OCI-LY7 (cell line): ENCODE measurements around the gene TMEM131L.
"Not testable (repeated sequence)": the region's sequence is repeated elsewhere in the genome, so short reads cannot be mapped to it uniquely, and the experiment has no call there.

ENCODE experiments used
- EZH2phosphoT487 ChIP-seq: fragments of 200-600 bp; sonication (generic); IDR thresholded peaks from 2 replicates; pipeline ENCODE4 v1.6.1; 2018; ENCODE audit warnings: low read depth, borderline replicate concordance, mild to moderate bottlenecking, mixed run types, antibody characterized with exemption, low read length, moderate library complexity, mixed read lengths
- TF ChIP-seq, protein P1 (sequence below): fragments of 200-600 bp; sonication (generic); conservative IDR thresholded peaks from 2 replicates; pipeline ENCODE4 v1.5.1; 2014; ENCODE audit warnings: mild to moderate bottlenecking, antibody characterized with exemption, low read length, moderate library complexity, mixed read lengths

DNA sequence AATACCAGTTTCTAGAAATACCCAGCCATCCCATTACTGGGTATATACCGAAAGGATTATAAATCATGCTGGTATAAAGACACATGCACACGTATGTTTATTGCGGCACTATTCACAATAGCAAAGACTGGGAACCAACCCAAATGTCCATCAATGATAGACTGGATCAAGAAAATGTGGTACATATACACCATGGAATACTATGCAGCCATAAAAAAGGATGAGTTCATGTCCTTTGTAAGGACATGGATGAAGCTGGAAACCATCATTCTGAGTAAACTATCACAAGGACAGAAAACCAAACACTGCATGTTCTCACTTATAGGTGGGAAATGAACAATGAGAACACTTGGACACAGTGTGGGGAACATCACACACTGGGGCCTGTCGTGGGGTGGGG is 4.6 kb upstream of the TMEM131L start:
- TF ChIP-seq, protein P1, sequence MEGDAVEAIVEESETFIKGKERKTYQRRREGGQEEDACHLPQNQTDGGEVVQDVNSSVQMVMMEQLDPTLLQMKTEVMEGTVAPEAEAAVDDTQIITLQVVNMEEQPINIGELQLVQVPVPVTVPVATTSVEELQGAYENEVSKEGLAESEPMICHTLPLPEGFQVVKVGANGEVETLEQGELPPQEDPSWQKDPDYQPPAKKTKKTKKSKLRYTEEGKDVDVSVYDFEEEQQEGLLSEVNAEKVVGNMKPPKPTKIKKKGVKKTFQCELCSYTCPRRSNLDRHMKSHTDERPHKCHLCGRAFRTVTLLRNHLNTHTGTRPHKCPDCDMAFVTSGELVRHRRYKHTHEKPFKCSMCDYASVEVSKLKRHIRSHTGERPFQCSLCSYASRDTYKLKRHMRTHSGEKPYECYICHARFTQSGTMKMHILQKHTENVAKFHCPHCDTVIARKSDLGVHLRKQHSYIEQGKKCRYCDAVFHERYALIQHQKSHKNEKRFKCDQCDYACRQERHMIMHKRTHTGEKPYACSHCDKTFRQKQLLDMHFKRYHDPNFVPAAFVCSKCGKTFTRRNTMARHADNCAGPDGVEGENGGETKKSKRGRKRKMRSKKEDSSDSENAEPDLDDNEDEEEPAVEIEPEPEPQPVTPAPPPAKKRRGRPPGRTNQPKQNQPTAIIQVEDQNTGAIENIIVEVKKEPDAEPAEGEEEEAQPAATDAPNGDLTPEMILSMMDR: not testable (repeated sequence)
- not testable (repeated sequence) for TF ChIP-seq EZH2phosphoT487
